Hepatocyte (in vitro differentiated cells): ENCODE results near the gene TEX13A. TPM values are rescaled to one million over a fixed set of nuclear protein-coding genes. Genes with fewer than 3 reads are reported as not detected.

Experiments
- DNase-seq: peaks from one replicate; pipeline ENCODE4 v3.0.0-alpha.2; 2016; ENCODE audit warnings: low spot score
- H2AFZ ChIP-seq: fragments of 200-600 bp; sonication (generic); 2 replicates; pipeline ENCODE4 v1.6.0; 2016; ENCODE audit warnings: antibody characterized with exemption, mild to moderate bottlenecking
- H3K27ac ChIP-seq: fragments of 200-600 bp; sonication (generic); 2 replicates; pipeline ENCODE4 v1.5.1; 2016; ENCODE audit warnings: mild to moderate bottlenecking
- H3K27me3 ChIP-seq: fragments of 200-600 bp; sonication (generic); 2 replicates; pipeline ENCODE4 v1.6.1; 2016
- H3K36me3 ChIP-seq: fragments of 200-600 bp; sonication (generic); replicated peaks from 2 replicates; pipeline ENCODE4 v1.5.1; 2016; ENCODE audit warnings: low read depth; ENCODE audit not compliant: insufficient read depth
- H3K4me1 ChIP-seq: fragments of 200-600 bp; sonication (generic); 2 replicates; pipeline ENCODE4 v1.5.1; 2016; ENCODE audit warnings: mild to moderate bottlenecking, moderate library complexity; ENCODE audit not compliant: insufficient read depth
- H3K4me2 ChIP-seq: fragments of 200-600 bp; sonication (generic); 2 replicates; pipeline ENCODE4 v1.6.0; 2016
- H3K4me3 ChIP-seq: fragments of 200-600 bp; sonication (generic); 2 replicates; pipeline ENCODE4 v1.5.1; 2016; ENCODE audit warnings: mild to moderate bottlenecking
- H3K79me2 ChIP-seq: fragments of 200-600 bp; sonication (generic); 2 replicates; pipeline ENCODE4 v1.6.0; 2017; ENCODE audit warnings: mild to moderate bottlenecking
- H3K9me2 ChIP-seq: fragments of 200-600 bp; sonication (generic); replicated peaks from 2 replicates; pipeline ENCODE4 v1.6.0; 2017; ENCODE audit warnings: mild to moderate bottlenecking; ENCODE audit not compliant: insufficient read depth
- H3K9me3 ChIP-seq: fragments of 200-600 bp; sonication (generic); 2 replicates; pipeline ENCODE4 v1.5.1; 2016; ENCODE audit warnings: low read depth, mild to moderate bottlenecking
- H4K20me1 ChIP-seq: fragments of 200-600 bp; sonication (generic); 2 replicates; pipeline ENCODE4 v1.6.0; 2016; ENCODE audit warnings: mild to moderate bottlenecking; ENCODE audit not compliant: insufficient read depth, poor library complexity, severe bottlenecking
- CTCF ChIP-seq: fragments of 200-600 bp; sonication (generic); IDR thresholded peaks from 2 replicates; pipeline ENCODE4 v1.5.1; 2016; ENCODE audit warnings: antibody characterized with exemption, mild to moderate bottlenecking; ENCODE audit not compliant: poor library complexity
- EZH2 ChIP-seq: fragments of 200-600 bp; sonication (generic); IDR thresholded peaks from 2 replicates; pipeline ENCODE4 v1.6.1; 2016; ENCODE audit warnings: antibody characterized with exemption, mild to moderate bottlenecking, borderline replicate concordance
- EZH2phosphoT487 ChIP-seq: fragments of 200-600 bp; sonication (generic); IDR thresholded peaks from one replicate; pipeline ENCODE4 v1.6.1; 2018; ENCODE audit warnings: antibody characterized with exemption, mild to moderate bottlenecking, low read depth, moderate library complexity; ENCODE audit not compliant: unreplicated experiment, severe bottlenecking
- WGBS: methylation state at CpG from one replicate; pipeline ENCODE4 v1.1.6; 2016; ENCODE audit warnings: low lambda C conversion rate; ENCODE audit errors: missing lambda C conversion rate; 5-methylcytosine and 5-hydroxymethylcytosine counted together
- polyA plus RNA-seq: library from polyadenylated mRNA; unstranded; fragments of >200 nt; fragmentation: Nextera tagmentation; extraction: Ambion mirVana; gene quantifications from 2 replicates; pipeline ENCODE4 v1.2.1, GENCODE V29; 2016
- total RNA-seq: library from RNA; depleted of rRNA; stranded (reverse); fragments of >200 nt; gene quantifications from 2 replicates; pipeline ENCODE4 v1.2.3, GENCODE V29; 2014

Gene TEX13A
- total and polyA plus RNA-seq, 2 experiments from 2014 or later: not detected

GRCh38 chrX:105173071-105173470, 47.4 kb downstream of the TEX13A start:
- H3K36me3 ChIP-seq: no peaks in the 10 kb centered on the region
- no peak for DNase-seq
- no peak overlapping the region for H3K4me3 ChIP-seq
- H3K79me2 ChIP-seq: no peaks in the 10 kb centered on the region
- H2AFZ ChIP-seq: no peak overlapping the region
- no peaks in the 10 kb centered on the region for H3K9me3 ChIP-seq
- no peaks in the 10 kb centered on the region for H4K20me1 ChIP-seq
- TF ChIP-seq EZH2 (no peak), CTCF (no peak), EZH2phosphoT487 (no peak)
- no peak overlapping the region for H3K27ac ChIP-seq
- H3K4me2 ChIP-seq: no peak overlapping the region
- H3K9me2 ChIP-seq: no peaks in the 10 kb centered on the region
- no peaks in the 10 kb centered on the region for H3K27me3 ChIP-seq
- WGBS: 89% methylated on average over 4 of the region's 4 CpGs
- H3K4me1 ChIP-seq: no peaks in the 10 kb centered on the region
